DMS153 (cell line): ENCODE results near the gene RAB22A.

Experiments used
- DNase-seq: peaks from one replicate; lab custom pipeline; 2025; lab: John Stamatoyannopoulos, UW

RAB22A gene

DNA sequence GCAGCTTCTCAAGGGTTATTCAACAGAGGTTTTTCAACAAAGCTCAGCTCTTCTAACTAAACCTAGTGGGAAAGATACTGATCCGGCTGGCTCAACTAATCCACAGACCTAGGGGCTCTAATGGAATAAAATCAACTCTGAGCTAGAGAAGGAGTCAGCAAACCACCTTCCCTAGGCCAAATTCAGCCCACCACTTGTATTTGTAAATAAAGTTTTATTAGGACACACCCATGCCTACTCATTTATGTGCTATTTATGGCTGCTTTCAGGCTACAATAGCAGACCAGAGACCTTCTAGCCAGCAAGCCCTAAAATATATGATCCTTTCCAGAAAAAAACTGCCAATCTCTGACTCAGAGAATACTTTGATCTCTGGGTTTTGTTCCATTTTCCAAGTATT lies 6.0 kb upstream of the RAB22A start:
- DNase-seq = no peak

DNA sequence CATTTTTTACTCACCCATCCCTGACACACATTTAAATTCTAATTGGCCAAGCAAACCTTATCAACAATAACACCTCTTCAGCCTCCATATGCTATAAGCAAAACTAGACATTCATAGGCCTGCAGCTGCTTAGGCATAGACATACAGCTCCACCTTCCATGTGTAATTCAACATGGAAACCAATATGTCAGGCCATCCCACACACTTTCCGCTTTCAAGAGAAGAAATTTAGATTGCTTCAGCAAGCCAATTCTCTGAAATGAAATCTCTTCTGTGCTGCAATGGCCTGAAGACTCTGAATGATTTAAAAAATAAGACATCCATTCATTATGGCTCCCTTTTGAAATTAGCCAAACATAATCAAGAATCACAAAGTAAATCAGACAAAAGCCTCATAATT lies 4.5 kb upstream of the RAB22A start:
- no peak for DNase-seq

DNA sequence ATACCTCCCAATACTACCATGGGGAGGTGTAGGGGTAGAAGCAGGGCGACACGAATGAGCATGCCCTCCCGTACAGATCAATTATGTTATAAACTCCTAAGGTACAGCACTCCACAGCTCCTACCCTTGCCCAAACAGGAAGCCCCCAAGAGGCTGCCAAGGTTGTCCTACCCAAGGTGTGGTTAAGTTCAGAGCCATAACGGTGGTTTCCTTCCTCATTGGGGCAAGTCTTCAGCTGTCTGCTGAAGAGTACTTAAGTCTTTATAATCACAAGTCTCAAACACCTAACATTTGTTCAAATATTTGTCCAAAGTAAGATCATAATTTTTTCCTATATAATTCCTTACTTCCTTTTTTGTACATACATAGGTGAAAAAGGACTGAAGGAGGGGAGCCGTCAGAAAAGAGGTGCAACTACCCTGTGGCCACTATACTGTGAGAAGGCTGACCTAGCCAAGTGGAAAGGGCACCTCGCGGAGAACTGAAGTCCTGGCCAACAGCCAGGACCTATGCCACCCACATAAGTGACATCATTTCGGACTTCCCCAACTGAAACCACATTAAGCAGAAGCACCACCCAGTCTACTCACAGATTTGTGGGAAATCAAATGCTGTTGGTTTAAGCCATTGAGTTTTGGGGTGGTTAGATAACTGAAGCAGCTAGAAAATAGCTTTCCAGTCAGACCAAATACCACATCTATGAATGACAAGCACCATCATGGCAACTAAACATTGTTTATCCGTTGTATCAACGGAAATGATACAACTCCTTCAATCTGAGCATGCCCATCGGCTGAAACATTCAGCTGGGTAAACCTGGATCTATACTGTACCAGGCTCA lies 2.9 kb upstream of the RAB22A start:
- DNase-seq = peak; percentile 18

DNA sequence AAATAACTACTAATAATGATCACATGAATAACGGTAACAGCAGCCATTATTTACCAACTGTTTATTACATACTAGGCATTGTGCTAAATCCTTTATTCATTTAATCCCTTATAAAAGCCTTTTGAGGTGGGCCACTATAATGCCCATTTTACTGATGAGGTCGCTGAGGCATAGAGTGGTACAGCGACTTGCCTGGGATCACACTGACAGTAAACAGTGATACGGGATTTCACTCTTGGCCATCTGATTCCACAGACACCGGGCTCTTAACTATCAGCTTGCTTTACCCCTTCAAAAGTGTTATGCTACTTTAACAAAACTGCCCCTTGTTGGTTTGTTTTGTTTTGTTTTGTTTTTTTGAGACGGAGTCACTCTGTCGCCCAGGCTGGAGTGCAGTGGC lies 2.2 kb upstream of the RAB22A start:
- DNase-seq = no peak

DNA sequence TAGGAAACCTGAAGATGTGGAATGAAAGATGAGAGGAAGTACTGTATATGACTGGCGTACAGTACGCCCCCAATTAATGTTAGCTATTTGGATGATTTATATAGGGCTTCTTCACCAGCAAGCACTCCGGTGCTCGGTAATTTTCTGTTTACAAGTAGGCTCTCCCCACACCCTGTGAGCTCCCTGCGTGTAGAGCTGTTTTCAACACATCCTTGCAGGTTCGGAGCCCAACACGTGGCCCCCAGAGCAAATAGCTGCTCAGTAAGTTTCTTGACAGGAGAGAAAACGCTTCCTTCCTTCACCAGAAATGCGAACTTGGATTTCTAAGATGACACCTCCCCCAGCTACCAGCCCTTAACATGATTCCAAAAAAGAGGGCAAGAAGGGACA lies 1.2 kb upstream of the RAB22A start:
- no peak for DNase-seq

DNA sequence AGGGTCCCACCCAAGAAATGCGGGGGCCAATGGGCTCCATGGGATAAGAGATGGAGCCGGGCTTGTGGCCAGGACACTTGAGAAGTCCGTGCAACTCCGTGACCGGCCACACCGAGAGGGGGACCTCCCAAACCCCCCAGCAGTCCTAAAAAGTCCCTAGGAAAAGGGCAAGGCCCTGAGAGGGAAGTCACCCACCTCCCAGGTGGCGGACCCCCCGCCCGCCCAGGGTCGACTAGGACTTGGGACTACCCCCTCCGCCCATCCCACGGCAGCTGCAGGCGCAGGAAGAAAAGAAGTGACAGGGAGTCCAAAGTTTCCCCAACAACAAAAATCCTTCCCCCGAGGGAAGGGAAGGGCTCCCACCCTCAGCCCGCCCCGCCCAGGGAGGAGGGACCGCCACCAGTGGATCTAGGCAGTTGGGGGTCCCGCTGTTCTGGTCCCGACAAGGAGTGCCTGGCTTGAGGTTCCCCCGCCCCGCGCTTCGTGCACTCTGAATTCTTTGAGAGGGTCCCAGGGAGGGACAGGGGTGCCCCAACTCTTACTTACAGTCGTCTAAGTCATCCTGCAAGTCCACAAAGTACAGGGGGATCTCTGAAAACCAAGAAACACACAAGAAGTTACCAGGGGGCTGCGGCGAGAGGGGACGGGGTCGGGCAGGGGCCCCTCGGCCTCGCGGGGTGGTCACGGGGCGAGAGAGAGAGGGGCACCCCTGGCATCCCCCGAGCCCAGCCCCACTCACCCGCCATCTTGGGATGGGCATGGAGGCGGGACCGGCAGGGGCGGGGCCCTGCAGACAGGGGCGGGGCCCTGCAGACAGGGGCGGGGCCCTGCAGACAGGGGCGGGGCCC lies 611 bp upstream of the RAB22A start:
- DNase-seq = no peak

DNA sequence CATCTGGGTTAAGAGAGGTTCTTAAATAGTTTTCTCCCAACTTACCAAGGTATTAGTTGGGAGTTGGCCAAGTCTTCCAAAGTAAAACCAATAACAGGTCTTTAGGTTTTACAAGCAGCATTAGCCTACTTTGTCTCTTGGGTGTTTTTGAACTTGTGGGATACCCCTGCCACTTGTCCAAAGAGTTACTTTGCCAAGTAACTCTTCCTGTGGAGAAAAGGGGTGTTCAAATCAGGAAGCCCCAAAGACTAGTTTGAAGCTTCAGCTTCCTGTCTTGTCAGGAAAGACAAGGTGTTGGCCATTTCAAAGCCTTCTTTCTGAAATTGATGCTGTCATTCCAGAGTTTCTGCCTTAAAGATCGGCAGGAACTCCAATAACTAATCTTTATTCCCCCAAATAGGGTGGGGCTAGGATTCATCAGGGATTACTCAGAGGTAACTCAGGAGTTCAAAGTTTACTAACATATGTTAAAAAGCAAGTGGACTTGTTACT lies 822 bp downstream of the RAB22A start:
- no peak for DNase-seq

DNA sequence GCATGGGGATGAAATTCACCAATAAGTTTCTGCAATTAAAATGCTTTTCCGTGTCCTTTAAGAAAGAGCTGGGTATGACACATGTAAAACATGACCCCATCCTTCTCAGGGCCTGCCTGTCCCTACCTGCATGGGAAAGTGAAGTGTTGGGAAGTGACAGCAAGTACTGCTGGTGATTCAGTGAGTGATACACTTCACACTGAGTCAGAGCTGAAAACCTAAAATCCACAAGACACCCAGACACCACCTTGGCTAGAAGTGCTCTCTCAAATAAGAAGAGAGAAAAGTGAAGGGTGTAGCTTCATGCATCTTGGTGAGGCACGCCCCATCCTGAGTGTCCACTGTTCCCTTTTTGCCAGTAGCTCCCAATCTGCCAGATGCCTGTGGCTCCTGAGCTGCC lies 3.3 kb downstream of the RAB22A start:
- DNase-seq = no peak

DNA sequence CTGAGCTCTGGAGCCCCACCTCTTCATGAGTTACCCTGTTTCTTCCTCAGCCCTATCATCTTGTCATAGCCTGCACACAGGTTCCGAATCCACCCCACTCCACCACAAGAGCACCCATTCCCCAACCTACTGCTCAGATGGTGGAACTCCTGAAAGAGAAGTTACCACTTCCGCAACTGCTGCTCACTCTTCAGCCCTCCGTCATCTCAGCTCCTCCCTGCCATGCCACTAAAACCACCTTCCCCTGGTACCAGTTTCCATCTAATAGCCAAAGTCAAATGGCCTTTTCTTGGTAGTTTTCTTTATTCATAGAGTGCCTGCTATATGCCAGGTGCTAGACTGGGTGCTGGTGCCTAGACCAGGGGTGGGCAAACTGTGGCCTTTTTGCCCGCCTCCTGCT lies 3.9 kb downstream of the RAB22A start:
- DNase-seq = no peak

DNA sequence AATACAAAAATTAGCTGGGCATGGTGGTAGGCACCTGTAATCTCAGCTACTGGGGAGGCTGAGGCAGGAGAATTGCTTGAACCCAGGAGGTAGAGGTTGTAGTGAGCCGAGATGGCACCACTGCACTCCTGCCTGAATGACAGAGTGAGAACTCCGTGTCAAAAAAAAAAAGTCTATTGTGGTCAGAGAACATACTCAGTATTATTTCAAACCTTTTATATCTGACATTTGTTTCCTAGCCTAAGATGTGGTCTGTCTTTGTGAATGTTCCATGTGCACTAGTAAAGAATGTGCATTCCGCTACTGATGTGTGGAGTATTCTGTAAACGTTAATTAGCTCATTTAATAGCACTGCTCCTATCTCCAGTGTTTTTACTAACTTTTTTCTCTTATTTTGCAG lies 11.7 kb downstream of the RAB22A start:
- DNase-seq = no peak

DNA sequence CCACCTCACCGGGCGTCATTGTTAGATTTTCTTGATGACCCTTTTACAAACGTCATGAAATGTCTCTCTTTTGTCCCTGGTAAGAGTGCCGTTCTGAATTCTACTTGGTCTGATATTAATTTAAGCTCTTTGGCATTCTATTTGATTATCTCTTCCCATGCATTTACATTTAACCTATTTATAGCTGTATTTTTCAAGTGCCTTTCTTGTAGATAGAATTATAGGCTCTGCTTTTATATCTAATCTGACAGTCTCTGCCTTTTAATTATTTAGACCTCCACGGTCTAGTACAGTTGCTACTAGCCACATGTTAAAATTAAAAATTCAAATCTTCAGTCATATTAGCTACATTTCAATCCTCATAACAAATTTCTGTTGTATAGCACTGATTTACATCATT lies 12.6 kb downstream of the RAB22A start:
- DNase-seq = no peak

DNA sequence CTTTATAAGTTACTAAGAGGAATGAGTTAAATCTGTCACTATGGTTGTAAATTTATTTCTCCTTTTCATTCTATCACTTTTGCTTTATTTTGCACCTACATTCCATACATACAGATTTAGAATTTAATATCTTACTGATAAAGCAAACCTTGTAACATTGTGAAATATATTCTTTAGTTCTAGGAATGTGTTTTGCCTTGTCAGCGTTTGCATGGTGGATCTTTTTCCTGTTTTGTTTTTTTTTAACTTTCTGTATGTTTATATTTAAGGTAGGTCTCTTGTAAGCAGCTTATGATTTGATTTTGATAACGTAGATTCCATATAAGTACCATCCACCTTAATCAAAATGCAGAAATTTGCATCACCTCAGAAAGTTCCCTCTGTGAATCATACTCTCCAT lies 16.4 kb downstream of the RAB22A start:
- no peak for DNase-seq

DNA sequence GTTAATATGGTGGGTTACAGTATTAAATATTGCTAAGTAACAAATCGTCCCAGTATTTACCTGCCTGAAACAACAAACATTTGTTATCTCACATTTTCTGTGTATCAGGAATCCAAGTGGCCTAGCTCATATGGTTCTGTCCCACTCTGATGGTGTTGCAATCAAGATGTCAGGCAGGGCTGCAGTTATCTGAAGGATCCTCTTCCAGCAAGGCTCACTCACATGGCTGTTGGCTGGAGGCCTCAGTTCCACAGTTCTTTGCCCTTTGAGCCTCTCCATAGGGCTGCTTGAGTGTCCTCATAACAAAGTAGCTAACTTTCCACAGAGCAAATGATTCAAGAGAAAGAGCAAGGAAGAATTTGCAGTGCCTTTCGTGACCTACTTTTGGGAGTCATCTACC lies 17.7 kb downstream of the RAB22A start:
- DNase-seq = no peak

DNA sequence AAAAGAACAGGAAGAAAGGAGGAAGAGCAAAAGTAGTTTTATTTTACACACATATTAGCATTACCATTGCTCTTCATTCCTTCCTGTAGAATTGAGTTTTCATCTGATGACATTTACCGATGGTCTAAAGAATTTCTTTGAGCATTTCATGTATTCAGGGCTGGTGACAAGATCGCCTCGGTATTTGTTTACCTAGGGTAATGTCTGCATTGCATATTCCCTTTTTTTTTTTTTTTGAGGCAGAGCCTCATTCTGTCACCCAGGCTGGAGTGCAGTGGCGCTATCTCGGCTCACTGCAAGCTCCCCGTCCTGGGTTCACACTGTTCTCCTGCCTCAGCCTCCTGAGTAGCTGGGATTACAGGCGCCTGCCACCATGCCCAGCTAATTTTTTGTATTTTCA lies 19.3 kb downstream of the RAB22A start:
- DNase-seq = no peak

DNA sequence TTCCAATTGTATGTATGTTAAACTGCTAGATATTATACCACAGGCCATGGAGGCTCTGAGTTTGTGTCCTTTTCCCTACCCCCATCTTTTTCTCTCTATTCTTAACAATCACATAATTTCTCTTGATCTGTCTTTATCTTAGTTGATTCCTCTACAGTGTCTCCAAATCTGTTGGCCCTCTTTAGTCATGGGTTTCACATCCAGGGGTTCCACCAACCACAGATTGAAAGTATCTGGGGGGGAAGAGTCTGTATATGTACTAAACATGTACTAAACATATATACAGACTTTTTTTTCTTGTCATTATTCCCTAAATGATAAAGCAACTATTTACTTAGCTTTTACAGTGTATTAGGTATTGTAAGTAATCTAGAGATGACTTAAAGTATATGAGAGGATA lies 20.2 kb downstream of the RAB22A start:
- no peak for DNase-seq

DNA sequence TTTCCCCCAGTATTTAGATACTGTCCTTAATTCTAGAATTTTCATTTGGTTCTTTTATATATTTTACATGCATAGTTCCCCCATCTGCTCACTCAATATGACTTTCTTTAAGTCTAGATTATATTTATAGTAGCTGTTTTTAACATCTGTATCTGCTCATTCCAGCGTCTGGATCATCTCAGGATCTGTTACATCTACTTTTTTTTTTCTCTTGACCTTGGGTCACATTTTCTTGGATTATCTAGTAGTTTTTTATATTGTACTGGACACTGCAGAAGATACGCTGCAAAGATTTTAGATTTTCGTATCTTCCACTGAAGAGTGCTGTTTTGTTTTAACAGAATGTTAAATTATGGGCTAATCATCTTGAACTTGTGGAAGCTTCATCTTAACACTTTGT lies 20.7 kb downstream of the RAB22A start:
- no peak for DNase-seq

DNA sequence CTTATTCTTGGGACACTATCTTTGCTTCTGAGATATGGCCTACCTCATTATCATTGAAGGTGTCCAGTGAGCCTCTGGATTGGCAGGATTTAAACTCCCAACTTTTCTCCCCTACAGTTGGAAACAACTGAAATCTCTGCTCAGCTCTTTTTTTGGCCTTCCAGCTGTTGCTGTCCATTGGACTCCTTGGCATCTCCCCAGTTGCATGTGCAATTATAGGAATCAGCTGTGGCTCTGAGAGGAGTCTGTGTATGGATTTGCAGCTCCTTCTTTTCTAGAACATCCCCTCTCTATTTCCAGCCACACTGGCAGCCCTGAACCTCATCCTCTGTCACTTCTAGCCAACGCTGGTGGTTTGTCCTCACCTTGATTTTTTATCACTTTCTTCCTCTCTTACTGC lies 21.2 kb downstream of the RAB22A start:
- DNase-seq = no peak

DNA sequence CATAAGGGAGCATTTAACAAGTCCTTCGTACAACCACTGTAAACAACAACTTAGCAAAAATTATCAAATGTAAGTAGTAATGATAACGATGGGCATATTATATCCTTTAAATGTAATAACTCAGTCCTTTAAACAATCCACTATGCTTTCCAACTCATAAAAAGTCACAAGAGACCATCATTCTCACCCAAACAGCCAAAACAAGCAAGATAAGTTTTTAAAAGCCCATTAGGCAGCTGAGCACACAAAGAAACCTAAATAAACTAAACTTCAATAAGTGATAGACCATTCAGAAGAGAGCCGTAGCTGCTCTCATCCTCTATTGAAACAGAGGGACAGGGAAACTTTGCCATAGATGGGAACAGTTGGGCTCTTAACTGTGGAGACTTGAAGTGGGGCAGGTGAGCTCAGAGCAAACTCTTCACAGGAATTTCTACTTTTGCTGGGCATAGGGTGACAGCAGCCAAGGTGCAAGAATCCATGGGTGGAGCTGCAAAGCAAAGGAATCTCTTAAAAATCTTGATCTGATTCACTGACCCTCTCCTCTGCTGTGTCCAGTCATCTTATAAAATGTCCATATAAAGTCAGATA lies 22.5 kb downstream of the RAB22A start:
- DNase-seq = no peak

DNA sequence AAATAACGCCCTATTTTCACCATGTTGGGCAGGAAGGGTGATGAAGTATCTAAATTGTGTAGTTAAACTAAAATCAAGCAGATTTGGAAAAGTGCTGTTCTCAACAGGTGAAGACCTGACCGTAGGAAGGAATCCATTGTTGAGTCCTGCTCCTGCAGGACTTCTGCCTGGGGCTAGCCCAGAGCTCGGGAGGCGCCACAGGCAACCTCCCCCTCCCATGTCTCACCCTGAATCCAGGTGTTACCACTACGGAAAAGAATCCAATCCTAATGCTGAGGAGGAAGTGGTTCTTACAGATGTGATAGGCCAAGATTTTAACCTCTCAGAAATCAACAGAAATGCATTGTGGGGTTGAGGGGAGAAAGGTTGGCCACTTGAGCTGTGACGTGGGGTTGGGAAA lies 30.2 kb downstream of the RAB22A start:
- DNase-seq = no peak

DNA sequence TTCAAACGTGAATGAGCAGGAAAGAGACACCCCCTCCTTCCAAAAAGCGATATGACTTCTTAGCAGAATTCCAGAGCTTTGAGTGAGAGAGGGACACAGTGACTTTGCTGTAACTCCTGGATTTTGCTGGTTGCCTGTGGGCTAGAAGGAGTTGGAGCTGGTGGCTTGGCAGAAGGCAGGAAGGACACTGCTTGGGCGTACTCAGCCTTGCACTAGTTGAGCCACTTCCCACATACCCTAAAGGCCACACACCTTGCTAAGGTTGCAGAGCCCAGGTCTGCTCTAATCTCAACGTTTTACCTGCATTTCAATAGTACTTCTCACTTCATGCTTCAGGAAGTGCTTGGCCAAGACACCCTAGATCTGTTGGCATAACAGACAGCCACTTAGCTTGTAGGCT lies 30.6 kb downstream of the RAB22A start:
- DNase-seq = no peak

DNA sequence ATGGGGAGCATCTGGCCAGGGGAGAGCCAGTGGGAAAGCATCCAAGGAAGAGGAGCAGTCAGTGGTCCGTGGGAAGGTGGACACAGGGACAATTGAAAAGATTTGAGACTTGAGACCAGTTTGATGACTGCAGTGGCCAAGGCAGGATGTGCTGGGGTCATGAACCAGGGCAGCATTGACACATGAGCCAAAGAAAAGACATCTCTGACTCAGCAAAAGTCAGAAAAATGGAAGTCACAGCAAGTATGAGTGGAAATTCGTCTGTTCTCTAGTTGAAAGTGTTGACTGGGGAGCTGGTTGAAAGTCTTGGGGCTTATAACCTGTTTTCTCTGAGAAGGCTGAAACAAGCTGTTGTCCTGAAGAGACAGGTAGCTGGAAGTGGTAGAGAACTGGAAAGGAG lies 31.3 kb downstream of the RAB22A start:
- DNase-seq = no peak

DNA sequence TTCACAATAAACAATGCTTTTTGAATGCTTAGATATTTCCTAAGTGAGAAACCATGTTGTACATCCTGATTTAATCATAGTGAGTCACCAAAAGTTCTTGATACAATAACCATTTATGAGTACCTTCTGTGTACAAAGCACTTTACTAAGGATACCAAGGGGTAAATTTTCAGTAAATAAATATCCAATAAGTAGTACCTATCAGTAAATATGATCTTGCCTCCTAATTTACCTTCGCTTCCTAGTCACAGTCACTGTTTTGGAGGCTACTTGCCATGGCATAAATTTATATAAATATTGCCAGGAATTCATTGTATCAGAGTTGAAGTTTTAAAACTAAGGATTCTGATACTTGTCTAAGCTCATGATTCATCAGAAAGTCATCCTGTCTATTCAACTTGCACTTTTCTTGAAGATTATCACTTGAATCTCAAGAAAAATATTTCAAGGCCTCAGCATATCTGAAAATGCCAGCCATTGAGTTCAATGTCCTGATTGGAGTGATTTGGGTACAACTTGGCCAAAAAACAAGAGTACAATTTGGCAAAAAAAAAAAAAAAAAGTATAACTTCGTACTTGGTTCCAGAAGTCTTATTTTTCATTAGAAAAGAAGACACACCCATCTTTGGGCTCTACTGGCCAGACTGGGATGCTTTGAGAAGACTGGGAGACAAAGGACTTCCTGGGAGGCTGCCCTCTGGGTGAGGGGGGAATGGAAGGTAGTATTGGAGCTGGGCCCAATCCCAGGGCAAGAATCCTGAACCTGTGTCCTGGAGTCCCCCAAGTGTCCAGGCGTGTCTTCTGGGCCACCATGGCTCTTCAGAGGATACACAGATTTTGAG lies 32.8 kb downstream of the RAB22A start:
- DNase-seq = no peak
